Amygdala (tissue), 56 donors: ENCODE results near the gene SORBS1.

Source experiments
- DNase-seq, 56 donors: peaks; one replicate each; lab custom pipeline; 2025; lab: John Stamatoyannopoulos, UW

SORBS1 gene

GRCh38 chr10:95264227-95265051, 296.7 kb downstream of the SORBS1 start:
- DNase-seq = no peak

- DNase-seq = no peak
Measured at GRCh38 chr10:95263864-95264226, 297.3 kb downstream of the SORBS1 start.

- no peak for DNase-seq
Measured at GRCh38 chr10:95262763-95263518, 298.2 kb downstream of the SORBS1 start.

- no peak for DNase-seq
Measured at GRCh38 chr10:95261926-95262325, 299.2 kb downstream of the SORBS1 start.
